Measurements from ENCODE around the gene CCDC70. TPM values are rescaled to one million over a fixed set of nuclear protein-coding genes. Genes with fewer than 3 reads are reported as not detected.

Gene CCDC70
- total RNA-seq, 8 experiments from 2014 or later: 0.17 to 0.90 (median 0.28) TPM; not detected in 4

Other genes starting within 250 kb of the CCDC70 start
- 1 to 10 TPM; 3.5 to 8.9 (median 5.2) TPM for gene DHRS12, start 57.8 kb upstream of the CCDC70 start, total RNA-seq
- under 1 TPM in 7 of 8 experiments, not detected in 1; 0.18 to 0.63 (median 0.29) TPM for gene TMEM272, start 16.8 kb upstream of the CCDC70 start, total RNA-seq
- 1 to 10 TPM in 7 of 8 experiments, under 1 TPM in 1; 0.97 to 7.3 (median 5.6) TPM for gene ATP7B, start 149.5 kb downstream of the CCDC70 start, total RNA-seq
- gene ALG11, start 150.4 kb downstream of the CCDC70 start, total RNA-seq: 10 to 100 TPM; 15.7 to 31.7 (median 21.4) TPM
- gene UTP14C, start 162.7 kb downstream of the CCDC70 start, total RNA-seq: 10 to 100 TPM; 14.2 to 23.5 (median 16.0) TPM

Data from motor neuron (in vitro differentiated cells).